Ishikawa (cell line): ENCODE measurements around the gene POLR1B.

Experiments used
- CEBPB ChIP-seq: IDR thresholded peaks from 2 replicates; pipeline ENCODE4 v1.6.1; 2012
- CREB1 ChIP-seq: IDR thresholded peaks from 2 replicates; pipeline ENCODE4 v1.6.1; 2012; ENCODE audit warnings: low read depth
- EGR1 ChIP-seq: IDR thresholded peaks from 2 replicates; pipeline ENCODE4 v1.6.1; 2012
- EP300 ChIP-seq: IDR thresholded peaks from 2 replicates; pipeline ENCODE4 v1.6.1; 2012; ENCODE audit warnings: borderline replicate concordance
- FOXM1 ChIP-seq: IDR thresholded peaks from 2 replicates; pipeline ENCODE4 v1.6.1; 2012; ENCODE audit warnings: low read depth, borderline replicate concordance
- NFIC ChIP-seq: IDR thresholded peaks from 2 replicates; pipeline ENCODE4 v1.6.1; 2012
- RAD21 ChIP-seq: IDR thresholded peaks from 2 replicates; pipeline ENCODE4 v1.6.1; 2012; ENCODE audit warnings: low read depth
- TAF1 ChIP-seq: IDR thresholded peaks from 2 replicates; pipeline ENCODE4 v1.6.1; 2012; ENCODE audit warnings: low read depth, mild to moderate bottlenecking
- TCF12 ChIP-seq: IDR thresholded peaks from 2 replicates; pipeline ENCODE4 v1.6.1; 2012; ENCODE audit warnings: low read depth
- TEAD4 ChIP-seq: IDR thresholded peaks from 2 replicates; pipeline ENCODE4 v1.6.1; 2012
- YY1 ChIP-seq: IDR thresholded peaks from 2 replicates; pipeline ENCODE4 v1.6.1; 2012; ENCODE audit warnings: low read depth
- ZBTB7A ChIP-seq: IDR thresholded peaks from 2 replicates; pipeline ENCODE4 v1.6.1; 2012; ENCODE audit warnings: low read depth
- TF ChIP-seq, protein P1 (sequence below): IDR thresholded peaks from 2 replicates; pipeline ENCODE4 v1.6.1; 2012
- TF ChIP-seq, protein P2 (sequence below): IDR thresholded peaks from 2 replicates; pipeline ENCODE4 v1.6.1; 2012; ENCODE audit warnings: low read depth, mild to moderate bottlenecking
- TF ChIP-seq, protein P3 (sequence below): IDR thresholded peaks from 2 replicates; pipeline ENCODE4 v1.6.1; 2012

POLR1B gene

DNA sequence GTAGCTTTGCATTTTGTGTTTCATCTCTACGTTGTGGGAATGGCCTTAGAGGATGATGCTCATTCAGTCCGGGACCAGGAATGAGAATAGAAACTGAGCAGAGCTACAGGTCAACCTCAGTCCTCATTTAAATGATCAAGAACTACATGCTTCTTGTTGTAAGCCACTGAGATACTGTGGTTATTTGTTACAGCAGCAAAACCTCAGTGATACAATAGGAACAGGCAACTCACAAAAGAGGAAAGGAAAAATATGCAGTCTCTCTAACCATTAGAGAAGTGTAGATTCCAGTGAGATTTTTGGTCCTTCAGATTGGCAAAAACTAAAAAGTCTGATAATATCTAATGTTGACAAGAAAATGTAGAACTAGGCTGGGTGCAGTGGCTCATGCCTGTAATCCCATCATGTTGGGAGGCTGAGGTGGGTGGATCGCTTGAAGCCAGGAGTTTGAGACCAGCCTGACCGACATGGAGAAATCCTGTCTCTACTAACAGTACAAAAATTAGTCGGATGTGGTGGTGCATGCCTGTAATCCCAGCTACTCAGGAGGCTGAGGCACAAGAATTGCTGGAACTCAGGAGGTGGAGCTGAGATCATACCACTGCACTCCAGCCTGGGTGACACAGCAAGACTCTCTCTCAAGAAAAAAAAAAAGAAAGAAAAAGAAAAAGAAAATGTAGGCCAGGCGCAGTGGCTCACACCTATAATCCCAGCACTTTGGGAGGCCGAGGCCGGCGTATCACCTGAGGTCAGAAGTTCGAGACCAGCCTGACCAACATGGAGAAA is 55.5 kb downstream of the POLR1B start:
- TF ChIP-seq TCF12 (no peak), YY1 (no peak), ZBTB7A (no peak)
- TF ChIP-seq, protein P1, sequence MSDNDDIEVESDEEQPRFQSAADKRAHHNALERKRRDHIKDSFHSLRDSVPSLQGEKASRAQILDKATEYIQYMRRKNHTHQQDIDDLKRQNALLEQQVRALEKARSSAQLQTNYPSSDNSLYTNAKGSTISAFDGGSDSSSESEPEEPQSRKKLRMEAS, result no peak

DNA sequence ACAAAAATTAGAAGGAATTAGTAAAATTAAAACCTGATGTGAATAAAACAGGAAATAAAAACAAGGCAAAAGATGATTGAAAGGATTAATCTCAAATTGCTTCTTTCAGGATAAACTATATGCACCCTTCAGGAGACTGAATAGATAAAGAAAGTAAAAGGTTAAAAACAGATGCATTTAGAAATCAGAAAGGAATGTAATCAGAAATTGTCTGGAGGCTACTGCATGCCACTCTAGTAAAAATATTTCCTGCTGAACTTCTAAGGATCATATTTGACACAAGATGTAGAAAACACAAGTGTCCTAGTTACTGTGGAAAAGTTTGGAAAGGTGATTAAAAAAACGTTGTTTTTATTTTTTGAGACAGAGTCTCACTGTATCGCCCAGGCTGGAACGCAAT is 58.4 kb downstream of the POLR1B start:
- TF ChIP-seq EGR1 (no peak), YY1 (no peak), EP300 (no peak), ZBTB7A (no peak), TEAD4 (no peak), CREB1 (no peak), RAD21 (no peak), TAF1 (no peak), FOXM1 (no peak), TCF12 (no peak)
- TF ChIP-seq, protein P2, sequence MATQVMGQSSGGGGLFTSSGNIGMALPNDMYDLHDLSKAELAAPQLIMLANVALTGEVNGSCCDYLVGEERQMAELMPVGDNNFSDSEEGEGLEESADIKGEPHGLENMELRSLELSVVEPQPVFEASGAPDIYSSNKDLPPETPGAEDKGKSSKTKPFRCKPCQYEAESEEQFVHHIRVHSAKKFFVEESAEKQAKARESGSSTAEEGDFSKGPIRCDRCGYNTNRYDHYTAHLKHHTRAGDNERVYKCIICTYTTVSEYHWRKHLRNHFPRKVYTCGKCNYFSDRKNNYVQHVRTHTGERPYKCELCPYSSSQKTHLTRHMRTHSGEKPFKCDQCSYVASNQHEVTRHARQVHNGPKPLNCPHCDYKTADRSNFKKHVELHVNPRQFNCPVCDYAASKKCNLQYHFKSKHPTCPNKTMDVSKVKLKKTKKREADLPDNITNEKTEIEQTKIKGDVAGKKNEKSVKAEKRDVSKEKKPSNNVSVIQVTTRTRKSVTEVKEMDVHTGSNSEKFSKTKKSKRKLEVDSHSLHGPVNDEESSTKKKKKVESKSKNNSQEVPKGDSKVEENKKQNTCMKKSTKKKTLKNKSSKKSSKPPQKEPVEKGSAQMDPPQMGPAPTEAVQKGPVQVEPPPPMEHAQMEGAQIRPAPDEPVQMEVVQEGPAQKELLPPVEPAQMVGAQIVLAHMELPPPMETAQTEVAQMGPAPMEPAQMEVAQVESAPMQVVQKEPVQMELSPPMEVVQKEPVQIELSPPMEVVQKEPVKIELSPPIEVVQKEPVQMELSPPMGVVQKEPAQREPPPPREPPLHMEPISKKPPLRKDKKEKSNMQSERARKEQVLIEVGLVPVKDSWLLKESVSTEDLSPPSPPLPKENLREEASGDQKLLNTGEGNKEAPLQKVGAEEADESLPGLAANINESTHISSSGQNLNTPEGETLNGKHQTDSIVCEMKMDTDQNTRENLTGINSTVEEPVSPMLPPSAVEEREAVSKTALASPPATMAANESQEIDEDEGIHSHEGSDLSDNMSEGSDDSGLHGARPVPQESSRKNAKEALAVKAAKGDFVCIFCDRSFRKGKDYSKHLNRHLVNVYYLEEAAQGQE, result no peak
- TF ChIP-seq, protein P1, result no peak

DNA sequence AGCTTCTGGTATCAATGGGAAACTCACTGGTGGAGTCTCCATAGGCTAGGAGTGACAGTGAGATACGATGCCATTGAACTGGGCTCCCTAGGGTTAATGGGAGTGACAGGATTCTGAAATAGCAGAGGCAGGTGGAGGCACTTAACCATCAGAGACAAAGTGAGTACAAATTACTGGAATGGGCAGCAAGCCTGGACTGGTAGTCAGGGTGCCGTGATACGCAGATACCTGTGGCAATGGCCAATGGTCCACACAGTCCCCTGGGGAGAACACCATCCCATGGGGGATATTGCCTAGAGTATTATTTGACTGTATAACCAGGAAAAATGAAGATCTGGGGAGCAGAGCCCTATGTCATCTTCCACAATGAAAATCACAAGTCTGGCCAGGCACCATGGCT is 59.5 kb downstream of the POLR1B start:
- TF ChIP-seq YY1 (no peak), TEAD4 (no peak), FOXM1 (no peak), TAF1 (no peak), NFIC (no peak)

DNA sequence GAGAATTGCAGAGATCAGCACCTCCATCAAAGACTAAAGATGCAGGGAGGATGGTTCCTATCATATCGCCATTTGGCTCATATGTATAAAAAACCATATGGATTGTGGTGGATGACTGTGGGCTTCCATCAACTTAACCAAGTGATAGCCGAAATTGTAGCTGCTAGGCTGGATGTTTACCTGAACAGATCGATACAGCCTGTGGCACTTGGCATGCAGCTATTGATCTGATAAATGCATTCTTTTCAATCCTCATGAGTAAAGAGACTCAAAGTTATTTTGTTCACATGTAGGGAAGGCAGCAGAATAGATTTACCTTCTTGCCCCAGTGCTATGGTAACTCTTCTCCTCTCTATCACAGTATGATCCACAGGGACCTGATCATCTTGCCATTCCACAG is 60.7 kb downstream of the POLR1B start:
- TF ChIP-seq EGR1 (no peak), EP300 (no peak), CEBPB (no peak), ZBTB7A (no peak), TCF12 (no peak), TEAD4 (no peak), RAD21 (no peak), FOXM1 (no peak)
- TF ChIP-seq, protein P2, result no peak
- TF ChIP-seq, protein P1, result no peak

DNA sequence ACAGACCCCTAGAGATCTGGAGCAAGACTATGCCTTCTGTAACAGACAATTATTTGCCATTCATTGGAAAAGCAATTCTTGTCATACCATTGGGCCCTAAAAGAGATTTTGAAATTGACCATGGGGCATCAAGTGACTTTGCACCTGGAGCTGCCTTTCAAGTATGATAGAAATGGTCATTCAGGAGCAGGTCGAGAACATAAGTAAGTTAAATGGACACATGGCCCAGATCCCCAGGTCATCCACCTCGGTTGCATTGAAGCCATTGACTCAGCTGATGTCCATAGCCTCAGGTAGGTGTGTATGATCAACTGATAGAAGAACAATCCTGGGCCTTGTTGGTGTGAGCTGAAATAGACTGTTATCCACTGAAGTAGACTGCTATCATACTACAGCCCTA is 61.5 kb downstream of the POLR1B start:
- TF ChIP-seq FOXM1, result no peak
- TF ChIP-seq CREB1, result no peak
- no peak for TF ChIP-seq TCF12
- no peak for TF ChIP-seq EP300
- no peak for TF ChIP-seq RAD21
- TF ChIP-seq, protein P2, result no peak
- TF ChIP-seq, protein P3, sequence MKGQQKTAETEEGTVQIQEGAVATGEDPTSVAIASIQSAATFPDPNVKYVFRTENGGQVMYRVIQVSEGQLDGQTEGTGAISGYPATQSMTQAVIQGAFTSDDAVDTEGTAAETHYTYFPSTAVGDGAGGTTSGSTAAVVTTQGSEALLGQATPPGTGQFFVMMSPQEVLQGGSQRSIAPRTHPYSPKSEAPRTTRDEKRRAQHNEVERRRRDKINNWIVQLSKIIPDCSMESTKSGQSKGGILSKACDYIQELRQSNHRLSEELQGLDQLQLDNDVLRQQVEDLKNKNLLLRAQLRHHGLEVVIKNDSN, result no peak
- TF ChIP-seq YY1, result no peak
- TF ChIP-seq EGR1, result no peak
- TF ChIP-seq ZBTB7A, result no peak
- TF ChIP-seq NFIC, result no peak
- no peak for TF ChIP-seq TEAD4
- no peak for TF ChIP-seq CEBPB
- TF ChIP-seq TAF1, result no peak
